Vagina (tissue), 2 donors: ENCODE results near the gene CELA3A.
"Not testable (repeated sequence)": the region's sequence is repeated elsewhere in the genome, so short reads cannot be mapped to it uniquely, and the experiment has no call there.

Experiments used
- CTCF ChIP-seq, 3 experiments: fragments of 450-650 bp in 2 of 3; fragments of 200-600 bp in 1 of 3; sonication (generic) in 1 of 3; IDR thresholded peaks; one replicate each; pipeline ENCODE4 v1.5.1; 2017 to 2019; ENCODE audit warnings: antibody characterized with exemption in 3 of 3, mild to moderate bottlenecking in 2 of 3, moderate library complexity in 2 of 3
- POLR2A ChIP-seq, 2 donors: fragments of 450-650 bp; IDR thresholded peaks; one replicate each; pipeline ENCODE4 v1.6.1; 2017; ENCODE audit warnings: antibody characterized with exemption in 2 of 2, mild to moderate bottlenecking in 2 of 2, moderate library complexity in 2 of 2
- POLR2AphosphoS5 ChIP-seq, 2 donors: sonication (generic); formaldehyde crosslinking; IDR thresholded peaks; one replicate each; pipeline ENCODE4 v1.9.0; 2017; ENCODE audit warnings: antibody characterized with exemption in 2 of 2, mild to moderate bottlenecking in 2 of 2, low read depth in 1 of 2; ENCODE audit not compliant: insufficient read depth in 1 of 2

GRCh38 chr1:21998624-21999294 is 2.7 kb upstream of the CELA3A start:
- TF ChIP-seq CTCF (IDR thresholded peaks at IDR 0.05); POLR2AphosphoS5 (IDR thresholded peaks at IDR 0.05; ENCODE audit: insufficient read depth in 1 of 2, low read depth in 1 of 2); POLR2A (IDR thresholded peaks at IDR 0.05): not testable (repeated sequence)
